Thyroid gland (tissue), 4 donors: ENCODE measurements around the gene WBP11. TPM values are rescaled to one million over a fixed set of nuclear protein-coding genes. Genes with fewer than 3 reads are reported as not detected.

ENCODE experiments used
- DNase-seq, 2 donors: peaks; one replicate each; pipeline ENCODE4 v3.0.0-alpha.2; 2019
- H3K27ac ChIP-seq, 3 donors: fragments of 200-600 bp; sonication (generic); 1 replicate in 2 of 3; 2 replicates in 1 of 3; pipeline ENCODE4 v1.5.1; 2016 to 2019; ENCODE audit warnings: mild to moderate bottlenecking in 1 of 3, moderate library complexity in 1 of 3
- H3K27me3 ChIP-seq: fragments of 200-600 bp; sonication (generic); one replicate; pipeline ENCODE4 v1.5.1; 2019
- H3K36me3 ChIP-seq, 2 donors: fragments of 200-600 bp; sonication (generic); one replicate each; pipeline ENCODE4 v1.5.1; 2016 to 2019
- H3K4me1 ChIP-seq, 2 donors: fragments of 200-600 bp; sonication (generic); one replicate each; pipeline ENCODE4 v1.5.1; 2017 to 2019
- H3K4me3 ChIP-seq, 3 donors: fragments of 200-600 bp; sonication (generic); replicated peaks in 1 of 3; 1 replicate in 2 of 3; 2 replicates in 1 of 3; pipeline ENCODE4 v1.5.1; 2016; ENCODE audit warnings: mild to moderate bottlenecking in 1 of 3
- H3K9me3 ChIP-seq: fragments of 200-600 bp; sonication (generic); one replicate; pipeline ENCODE4 v1.5.1; 2017
- CTCF ChIP-seq, 6 experiments: fragments of 200-600 bp in 3 of 6; fragments of 450-650 bp in 3 of 6; sonication (generic) in 3 of 6; IDR thresholded peaks; one replicate each; pipeline ENCODE4 v1.5.1; 2016 to 2019; ENCODE audit warnings: antibody characterized with exemption in 6 of 6, mild to moderate bottlenecking in 2 of 6, inconsistent platforms in 1 of 6, moderate library complexity in 1 of 6
- POLR2A ChIP-seq, 2 donors: fragments of 450-650 bp; IDR thresholded peaks; one replicate each; pipeline ENCODE4 v1.6.1; 2017; ENCODE audit warnings: antibody characterized with exemption in 2 of 2, mild to moderate bottlenecking in 2 of 2, moderate library complexity in 1 of 2
- WGBS, 2 donors: methylation state at CpG; one replicate each; pipeline ENCODE4 v1.1.5; 2017; 5-methylcytosine and 5-hydroxymethylcytosine counted together
- intact Hi-C: fragments of 100-400 bp; cut with DNase I; formaldehyde crosslinking; loops from one replicate; pipeline ENCODE4 v1.15.1; 2023
- total RNA-seq, 4 donors: library from RNA; depleted of rRNA; stranded (reverse); fragments of >200 nt; gene quantifications; one replicate each; pipeline ENCODE4 v1.2.3, GENCODE V29; 2016

WBP11 gene
- total RNA-seq, 4 donors from 2014 or later = 23.3 to 34.7 (median 29.6) TPM

GRCh38 chr12:14826491-14826890, 23.2 kb upstream of the WBP11 start:
- Histone ChIP-seq H3K4me1 (no peaks in the 10 kb centered on the region), H3K36me3 (no peaks in the 10 kb centered on the region), H3K9me3 (no peaks in the 10 kb centered on the region), H3K27me3 (no peaks in the 10 kb centered on the region), H3K27ac (peak overlapping the region in 1 of 3 donors; percentile 32), H3K4me3 (no peak overlapping the region)
- no peak for DNase-seq
- WGBS, 2 donors = 74 to 85% methylated on average over 5 of the region's 5 CpGs
- intact Hi-C loops = no loop called here
- TF ChIP-seq POLR2A (IDR thresholded peaks at IDR 0.05) (no peak), CTCF (IDR thresholded peaks at IDR 0.05) (no peak)

GRCh38 chr12:14825256-14825655, 22.0 kb upstream of the WBP11 start:
- no peak overlapping the region for H3K27ac ChIP-seq
- H3K27me3 ChIP-seq = no peaks in the 10 kb centered on the region
- TF ChIP-seq CTCF (IDR thresholded peaks at IDR 0.05) (no peak), POLR2A (IDR thresholded peaks at IDR 0.05) (no peak)
- H3K9me3 ChIP-seq = no peaks in the 10 kb centered on the region
- H3K36me3 ChIP-seq = no peaks in the 10 kb centered on the region
- intact Hi-C loops = no loop called here
- no peak for DNase-seq
- H3K4me1 ChIP-seq = no peaks in the 10 kb centered on the region
- H3K4me3 ChIP-seq = no peak overlapping the region

- Histone ChIP-seq H3K36me3 (no peaks in the 10 kb centered on the region), H3K27ac (no peak overlapping the region), H3K9me3 (no peaks in the 10 kb centered on the region), H3K4me1 (no peaks in the 10 kb centered on the region), H3K27me3 (no peaks in the 10 kb centered on the region), H3K4me3 (no peak overlapping the region)
- TF ChIP-seq POLR2A (IDR thresholded peaks at IDR 0.05) = no peak
- no peak for TF ChIP-seq CTCF (IDR thresholded peaks at IDR 0.05)
- no peak for DNase-seq
- 86 to 92% methylated on average over 1 of the region's 1 CpG for WGBS, 2 donors
- intact Hi-C loops = no loop called here
Observed at GRCh38 chr12:14824012-14824634, 20.8 kb upstream of the WBP11 start.

- no peak for DNase-seq
- 86% methylated on average over 3 of the region's 3 CpGs for WGBS, 2 donors
- Histone ChIP-seq H3K9me3 (no peaks in the 10 kb centered on the region), H3K4me3 (no peak within 1 kb of the TSS), H3K36me3 (no peaks in the 10 kb centered on the region), H3K4me1 (peaks cover 8 to 10% of the 10 kb centered on the region in 2 donors), H3K27ac (no peak within 1 kb of the TSS), H3K27me3 (no peaks in the 10 kb centered on the region)
- intact Hi-C loops = no loop called here
- no peak for TF ChIP-seq POLR2A (IDR thresholded peaks at IDR 0.05)
- TF ChIP-seq CTCF (IDR thresholded peaks at IDR 0.05) = no peak
Observed at GRCh38 chr12:14814014-14814413, 10.7 kb upstream of the WBP11 start, which contains the start of gene SMCO3. Gene SMCO3 (minus strand): TSS chr12:14814182. CDS start chr12:14806680, 7,502 bp downstream.

GRCh38 chr12:14811486-14811885, 8.2 kb upstream of the WBP11 start:
- intact Hi-C loops = no loop called here
- H3K4me3 ChIP-seq = no peak overlapping the region
- DNase-seq = no peak
- H3K4me1 ChIP-seq = peaks cover 8 to 10% of the 10 kb centered on the region in 2 donors
- WGBS, 2 donors = 92 to 93% methylated on average over 2 of the region's 2 CpGs
- H3K9me3 ChIP-seq = no peaks in the 10 kb centered on the region
- peak overlapping the region; percentile 53 to 75 (median 69) for H3K27ac ChIP-seq
- TF ChIP-seq POLR2A (IDR thresholded peaks at IDR 0.05) (no peak), CTCF (IDR thresholded peaks at IDR 0.05) (no peak)
- H3K36me3 ChIP-seq = no peaks in the 10 kb centered on the region
- H3K27me3 ChIP-seq = no peaks in the 10 kb centered on the region
